Measurements from ENCODE around the gene NAV1.
"Not testable (repeated sequence)": the region's sequence is repeated elsewhere in the genome, so short reads cannot be mapped to it uniquely, and the experiment has no call there.

Gene NAV1

DNA sequence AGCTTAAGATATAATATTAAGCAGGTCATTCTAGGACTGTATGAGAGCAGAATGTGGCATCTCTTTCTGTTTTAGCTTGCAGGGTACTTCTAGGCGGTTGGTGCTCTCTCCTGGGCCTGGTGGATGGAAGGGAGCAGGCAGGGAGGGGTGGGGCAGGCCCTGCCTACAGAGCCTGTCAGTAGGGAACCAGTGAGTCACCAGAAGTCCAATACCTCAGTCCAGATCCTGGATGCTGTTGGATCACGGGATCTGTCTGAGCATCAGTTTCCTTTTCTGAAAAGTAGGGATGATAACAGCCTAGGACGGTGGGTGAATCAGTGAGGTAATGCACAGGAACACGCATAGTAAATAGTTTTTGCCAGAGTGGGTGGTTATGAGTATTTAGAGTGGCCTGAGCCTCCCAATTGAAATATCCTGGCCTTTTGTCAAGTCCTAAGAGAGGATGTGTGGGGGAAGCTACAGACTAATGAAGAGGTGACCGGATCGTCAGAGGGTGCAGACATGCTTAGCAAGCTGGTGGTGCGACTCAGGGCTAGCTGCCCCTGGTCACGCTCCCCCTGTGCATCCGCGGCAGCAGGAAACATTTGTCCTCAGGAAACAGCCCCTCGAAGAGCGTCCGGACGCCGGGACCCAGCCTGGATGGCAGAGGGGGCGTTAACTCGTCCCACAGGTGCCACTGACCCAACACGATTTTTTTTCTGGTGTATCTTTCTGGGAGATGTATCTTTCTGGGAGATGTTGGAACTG is 23.9 kb downstream of the NAV1 start:
- H3K4me3 ChIP-seq (ENCODE audit: low read depth, low read length) = no peak overlapping the region

DNA sequence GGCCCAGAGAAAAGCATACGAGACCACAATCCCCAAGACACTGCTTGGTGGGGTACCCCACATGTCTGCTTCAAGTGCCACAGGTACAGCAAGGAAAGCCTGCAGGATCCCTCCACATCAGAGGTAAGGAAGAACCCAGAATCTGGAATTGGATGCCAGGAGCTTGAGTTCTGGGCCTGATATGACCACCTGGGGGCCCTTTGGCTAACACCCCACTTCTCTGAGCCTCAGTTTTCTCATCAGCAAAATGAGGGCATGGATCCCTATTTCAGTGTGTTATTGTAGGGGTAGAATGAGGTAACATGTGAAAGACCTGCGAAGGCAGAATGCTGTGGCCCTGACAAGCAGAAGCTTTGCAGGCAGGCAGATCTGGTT is 24.5 kb downstream of the NAV1 start:
- H3K4me3 ChIP-seq (ENCODE audit: low read depth, low read length) = no peak overlapping the region

GRCh38 chr1:201563941-201564340 is 25.0 kb downstream of the NAV1 start:
- no peak overlapping the region for H3K4me3 ChIP-seq (ENCODE audit: low read depth, low read length)

GRCh38 chr1:201565024-201565730 is 26.2 kb downstream of the NAV1 start:
- no peak overlapping the region for H3K4me3 ChIP-seq (ENCODE audit: low read depth, low read length)

DNA sequence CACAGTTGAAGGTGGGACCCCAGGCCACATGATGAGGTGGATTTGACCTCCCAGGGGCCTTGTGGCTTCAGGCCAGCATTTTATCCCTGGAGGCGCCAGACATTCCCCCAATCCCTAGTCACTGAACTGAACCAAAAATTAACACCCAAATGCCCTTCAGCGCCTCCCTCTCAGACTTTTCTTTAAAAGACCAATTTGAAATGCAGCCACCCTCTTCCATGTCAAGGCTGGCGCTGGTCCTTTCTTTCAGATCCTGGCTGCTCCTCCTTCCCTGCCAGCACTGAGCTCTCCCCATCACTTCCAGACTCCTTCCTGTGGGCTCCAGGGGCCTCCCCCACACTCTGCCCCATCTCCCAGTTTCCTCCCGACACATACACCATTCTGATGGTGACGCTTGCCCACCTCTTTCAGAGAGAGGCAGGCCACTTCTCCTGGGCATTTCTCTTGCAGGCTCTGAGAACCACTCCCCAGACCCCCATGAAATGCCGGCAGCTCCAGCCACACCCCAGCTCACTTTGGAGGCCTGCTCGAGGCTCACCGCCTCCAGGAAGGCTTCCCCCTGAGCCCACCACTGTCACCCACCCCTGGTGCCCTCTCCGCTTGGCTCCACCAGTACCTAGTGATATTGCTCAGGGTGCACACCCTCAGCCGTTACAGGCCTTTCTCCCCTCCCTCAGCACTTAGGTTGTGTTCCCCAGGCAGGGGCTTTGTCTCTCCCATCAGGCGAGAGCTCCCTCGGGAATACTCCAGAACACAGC is 27.0 kb downstream of the NAV1 start:
- H3K4me3 ChIP-seq (ENCODE audit: low read depth, low read length) = no peak overlapping the region

DNA sequence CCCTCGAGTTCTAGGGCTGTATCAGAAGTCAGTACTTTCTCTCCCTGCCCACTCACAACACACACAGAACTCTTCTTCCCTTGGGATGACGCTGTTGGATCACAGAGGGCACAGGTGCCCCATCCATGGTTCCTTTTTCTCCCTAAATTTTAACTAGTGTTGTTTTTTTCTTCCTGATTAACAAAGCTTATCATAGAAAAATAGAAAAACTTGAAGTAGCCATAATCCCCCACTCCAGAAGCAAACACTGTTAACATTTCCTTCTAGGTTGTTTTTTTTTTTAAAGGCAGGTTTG is 27.5 kb downstream of the NAV1 start:
- no peak overlapping the region for H3K4me3 ChIP-seq (ENCODE audit: low read depth, low read length)

DNA sequence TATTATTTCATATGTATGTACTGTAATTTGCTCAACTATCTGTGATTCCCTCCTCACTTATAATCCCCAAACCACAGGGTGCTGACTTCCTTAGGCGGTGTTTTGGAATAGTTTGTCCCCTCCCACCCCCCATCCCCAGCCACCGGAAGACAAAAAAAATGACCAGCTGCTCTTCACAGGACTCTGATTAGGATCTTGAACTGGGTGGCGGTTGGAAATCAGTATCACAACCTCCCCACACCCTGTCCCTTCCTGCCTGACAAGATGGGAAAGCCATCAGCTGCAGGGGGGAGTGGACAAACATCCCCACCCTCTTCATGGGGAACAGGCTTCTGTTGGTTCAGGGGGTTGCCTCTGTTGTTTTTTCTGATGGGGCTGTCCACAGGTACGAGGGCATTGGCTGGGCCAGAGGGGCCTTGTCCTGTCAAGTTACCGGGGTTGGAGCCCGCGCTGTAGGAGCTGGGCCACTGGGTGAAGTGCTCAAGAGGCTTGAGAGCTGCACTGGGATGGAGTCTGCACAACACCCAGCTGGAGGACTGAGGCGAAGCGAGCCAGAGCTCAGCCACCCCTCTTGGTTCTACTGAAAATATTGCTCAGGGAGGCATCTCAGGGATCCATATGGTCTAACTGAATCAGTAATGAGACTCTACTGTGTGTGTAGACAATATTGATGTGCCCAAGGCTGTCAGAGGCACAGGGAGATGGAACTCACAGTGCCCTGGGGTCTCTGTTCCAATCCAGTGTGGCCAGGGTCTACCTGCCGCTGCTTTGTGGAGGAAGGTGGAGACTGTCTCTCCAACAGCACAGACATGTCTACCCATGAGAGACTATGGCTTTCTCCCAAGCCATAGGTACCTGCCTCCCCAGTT is 28.2 kb downstream of the NAV1 start:
- H3K4me3 ChIP-seq (ENCODE audit: low read depth, low read length) = no peak overlapping the region

DNA sequence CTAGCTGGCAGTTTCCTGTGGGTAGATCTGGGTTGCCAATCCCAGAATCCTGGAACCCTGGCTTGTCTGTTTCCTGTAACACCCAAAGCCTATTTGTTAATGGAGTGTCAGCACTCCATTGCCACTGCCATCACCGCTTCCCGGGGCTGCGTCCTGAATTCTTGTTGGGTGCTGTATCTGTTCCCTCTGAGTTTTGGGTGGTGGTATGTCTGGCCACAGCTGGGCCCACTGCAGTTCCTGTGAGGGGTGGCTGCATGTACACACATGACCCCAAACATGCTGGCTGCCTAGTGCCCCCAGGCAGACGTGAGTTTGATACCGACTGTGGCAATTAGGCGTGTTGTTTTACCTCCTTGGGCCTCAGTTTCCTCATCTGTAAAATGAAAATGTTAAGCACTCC is 29.3 kb downstream of the NAV1 start:
- no peak overlapping the region for H3K4me3 ChIP-seq (ENCODE audit: low read depth, low read length)

GRCh38 chr1:201568859-201569294 is 29.9 kb downstream of the NAV1 start:
- no peak overlapping the region for H3K4me3 ChIP-seq (ENCODE audit: low read depth, low read length)

GRCh38 chr1:201570181-201570885 is 31.4 kb downstream of the NAV1 start:
- H3K4me3 ChIP-seq (ENCODE audit: low read depth, low read length) = no peak overlapping the region

GRCh38 chr1:201570886-201571624 is 32.1 kb downstream of the NAV1 start:
- no peak overlapping the region for H3K4me3 ChIP-seq (ENCODE audit: low read depth, low read length)

- no peak overlapping the region for H3K4me3 ChIP-seq (ENCODE audit: low read depth, low read length)
Measured at GRCh38 chr1:201573030-201573429, 34.1 kb downstream of the NAV1 start.

DNA sequence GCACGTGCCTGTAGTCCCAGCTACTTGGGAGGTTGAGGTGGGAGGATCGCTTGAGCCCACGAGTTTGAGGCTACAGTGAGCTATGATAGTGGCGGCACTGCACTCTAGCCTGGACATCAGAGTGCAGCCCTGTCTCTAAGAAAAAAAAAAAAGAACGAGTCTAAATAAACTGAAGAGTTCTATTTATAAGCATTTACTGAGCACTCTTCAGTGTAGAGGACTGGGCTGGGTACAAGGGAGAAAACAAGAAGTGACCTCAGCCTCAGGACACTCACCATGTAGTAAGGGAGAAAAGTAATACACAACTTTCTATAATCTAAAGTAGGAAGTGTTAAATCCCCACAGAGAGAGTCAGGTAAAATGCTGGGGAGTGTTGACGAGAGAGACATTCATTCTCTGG is 35.0 kb downstream of the NAV1 start:
- H3K4me3 ChIP-seq (ENCODE audit: low read depth, low read length) = no peak overlapping the region

GRCh38 chr1:201575912-201576311 is 37.0 kb downstream of the NAV1 start:
- H3K4me3 ChIP-seq (ENCODE audit: low read depth, low read length) = no peak overlapping the region

DNA sequence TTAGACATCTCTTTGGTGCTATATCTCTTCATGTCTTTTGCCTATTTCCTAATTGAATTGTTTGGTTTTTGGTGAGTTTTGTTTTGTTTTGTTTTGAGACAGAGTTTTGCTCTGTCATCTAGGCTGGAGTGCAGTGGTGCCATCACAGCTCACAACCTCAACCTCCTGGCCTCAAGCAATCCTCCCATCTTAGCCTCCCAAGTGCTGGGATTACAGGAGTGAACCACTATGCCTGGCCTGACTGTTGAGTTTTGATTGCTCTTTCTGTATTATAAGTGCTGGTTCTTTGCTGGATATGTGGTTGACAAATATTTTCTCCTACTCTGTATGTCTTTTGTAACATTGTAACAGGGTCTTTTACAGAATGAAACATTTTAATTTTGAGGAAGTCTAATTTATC is 38.0 kb downstream of the NAV1 start:
- H3K4me3 ChIP-seq (ENCODE audit: low read depth, low read length) = no peak overlapping the region

DNA sequence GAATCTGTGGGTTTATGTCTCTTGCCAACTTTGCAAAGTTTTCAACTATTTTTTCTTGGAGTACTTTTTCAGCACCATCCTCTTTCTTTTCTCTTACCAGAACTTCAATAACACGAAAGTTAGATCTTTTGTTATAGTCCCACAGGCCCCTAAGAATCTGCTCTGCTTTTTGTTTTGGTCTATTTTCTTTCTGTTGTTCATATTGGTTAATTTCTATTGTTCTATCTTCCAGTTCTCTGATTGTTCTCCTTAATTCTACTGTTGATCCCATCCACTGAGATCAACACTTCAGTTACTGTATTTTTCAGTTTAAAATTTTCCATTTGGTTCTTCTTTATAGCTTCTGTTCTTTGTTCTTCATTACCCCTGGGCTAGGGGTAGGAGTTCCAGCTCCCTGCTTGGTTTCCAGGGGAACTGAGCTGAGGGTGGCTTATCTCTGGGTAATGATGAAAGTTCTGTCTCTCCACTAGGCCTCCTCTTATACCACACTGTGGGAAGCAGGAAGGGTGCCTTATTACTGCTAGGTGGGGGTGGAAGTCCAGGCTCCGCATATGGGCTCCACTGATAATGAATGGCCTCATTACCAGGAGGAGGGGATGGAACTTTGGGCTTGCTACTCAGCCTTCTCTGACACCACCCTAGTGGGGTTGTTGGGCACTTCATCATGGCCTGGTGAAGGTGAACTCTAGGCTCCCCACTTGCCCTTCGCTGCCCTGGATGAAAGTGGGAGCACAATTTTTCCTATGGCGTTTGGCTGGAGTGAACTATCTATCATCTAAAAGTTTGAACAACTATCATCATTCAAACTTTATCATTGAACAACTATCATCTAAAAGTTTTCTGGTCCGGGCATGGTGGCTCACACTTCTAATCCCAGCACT is 39.3 kb downstream of the NAV1 start:
- no peak overlapping the region for H3K4me3 ChIP-seq (ENCODE audit: low read depth, low read length)

- H3K4me3 ChIP-seq (ENCODE audit: low read depth, low read length) = not testable (repeated sequence)
Measured at GRCh38 chr1:201581371-201581770, 42.4 kb downstream of the NAV1 start.

- H3K4me3 ChIP-seq (ENCODE audit: low read depth, low read length) = no peak overlapping the region
Measured at GRCh38 chr1:201582705-201583442, 43.9 kb downstream of the NAV1 start.

Data from iPS-11a (cell line).